Stimulated activated naive CD8-positive, alpha-beta T cell treated with anti-CD3 and anti-CD28 coated beads, Interleukin-15, Interleukin-2, amounts not matched to agents 100 ng/mL and 50 ng/mL, for 24 hours (primary cell): Measurements from ENCODE around the gene ZPBP.
A peak's percentile ranks its signal among the peaks of the same experiment; 100 is the strongest.

Experiments
- H3K27ac Mint-ChIP-seq: one replicate; pipeline ENCODE4 v1.8.0; 2021; ENCODE audit warnings: mild to moderate bottlenecking, mixed read lengths
- H3K27me3 Mint-ChIP-seq: one replicate; pipeline ENCODE4 v1.8.0; 2021; ENCODE audit warnings: mixed read lengths
- H3K36me3 Mint-ChIP-seq: one replicate; pipeline ENCODE4 v1.8.0; 2021; ENCODE audit warnings: low read depth, mixed read lengths
- H3K4me1 Mint-ChIP-seq: one replicate; pipeline ENCODE4 v1.8.0; 2021; ENCODE audit warnings: low read depth, mixed read lengths
- H3K4me3 Mint-ChIP-seq: one replicate; pipeline ENCODE4 v1.8.0; 2021; ENCODE audit warnings: mild to moderate bottlenecking, mixed read lengths
- H3K9me3 Mint-ChIP-seq: one replicate; pipeline ENCODE4 v1.8.0; 2021; ENCODE audit warnings: mixed read lengths

Gene ZPBP, protein sequence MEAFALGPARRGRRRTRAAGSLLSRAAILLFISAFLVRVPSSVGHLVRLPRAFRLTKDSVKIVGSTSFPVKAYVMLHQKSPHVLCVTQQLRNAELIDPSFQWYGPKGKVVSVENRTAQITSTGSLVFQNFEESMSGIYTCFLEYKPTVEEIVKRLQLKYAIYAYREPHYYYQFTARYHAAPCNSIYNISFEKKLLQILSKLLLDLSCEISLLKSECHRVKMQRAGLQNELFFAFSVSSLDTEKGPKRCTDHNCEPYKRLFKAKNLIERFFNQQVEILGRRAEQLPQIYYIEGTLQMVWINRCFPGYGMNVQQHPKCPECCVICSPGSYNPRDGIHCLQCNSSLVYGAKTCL

DNA sequence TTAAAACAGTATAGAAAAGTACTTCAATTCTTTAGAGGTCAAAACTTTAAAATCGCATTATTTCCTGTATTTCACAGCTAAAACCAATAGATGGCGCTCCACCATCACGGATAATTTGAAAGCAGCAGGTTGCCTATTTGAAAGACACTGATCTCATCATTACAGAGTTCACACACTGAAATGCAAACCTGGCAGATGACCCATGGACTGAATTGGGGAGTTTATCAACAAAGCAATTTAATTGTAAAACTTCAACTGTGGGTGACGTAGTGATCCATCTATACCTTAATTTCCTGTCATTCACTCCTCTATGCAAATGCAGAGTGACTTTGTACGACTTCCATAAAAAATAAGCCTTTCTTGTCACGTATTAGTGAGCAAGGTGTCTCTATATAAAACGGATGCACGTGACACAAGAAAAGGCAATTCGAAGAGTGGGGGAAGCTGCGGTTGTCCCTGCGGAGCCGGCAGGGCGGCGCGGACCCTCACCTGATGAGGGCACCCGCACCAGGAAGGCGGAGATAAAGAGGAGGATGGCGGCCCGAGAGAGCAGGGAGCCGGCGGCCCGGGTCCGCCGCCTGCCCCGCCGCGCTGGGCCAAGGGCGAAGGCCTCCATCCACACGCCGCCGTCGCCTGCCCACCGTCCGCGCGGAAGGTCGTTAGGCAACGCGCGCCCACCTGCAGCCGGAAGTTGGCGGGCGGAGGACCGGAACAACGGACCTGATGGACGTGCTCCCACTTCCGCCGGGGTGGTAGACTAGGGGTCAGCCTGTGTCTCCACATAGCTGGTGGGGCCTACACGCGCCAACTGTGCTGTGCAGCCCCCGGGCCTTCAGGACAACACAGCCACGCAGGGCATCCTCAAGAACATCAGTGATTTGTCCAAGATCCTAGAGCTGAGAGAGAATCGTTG, at the start of gene ZPBP:
Gene ZPBP, minus strand, starts transcription at position 668 of the 913 bp plus-strand sequence. Its CDS starts 52 bp downstream, at position 616.
- H3K4me1 Mint-ChIP-seq, result peaks cover 15% of the 10 kb centered on the region
- no peaks in the 10 kb centered on the region for H3K36me3 Mint-ChIP-seq
- peak within 1 kb of the TSS; percentile 89 for H3K4me3 Mint-ChIP-seq
- H3K9me3 Mint-ChIP-seq, result no peaks in the 10 kb centered on the region
- no peaks in the 10 kb centered on the region for H3K27me3 Mint-ChIP-seq
- peak within 1 kb of the TSS; percentile 90 for H3K27ac Mint-ChIP-seq

DNA sequence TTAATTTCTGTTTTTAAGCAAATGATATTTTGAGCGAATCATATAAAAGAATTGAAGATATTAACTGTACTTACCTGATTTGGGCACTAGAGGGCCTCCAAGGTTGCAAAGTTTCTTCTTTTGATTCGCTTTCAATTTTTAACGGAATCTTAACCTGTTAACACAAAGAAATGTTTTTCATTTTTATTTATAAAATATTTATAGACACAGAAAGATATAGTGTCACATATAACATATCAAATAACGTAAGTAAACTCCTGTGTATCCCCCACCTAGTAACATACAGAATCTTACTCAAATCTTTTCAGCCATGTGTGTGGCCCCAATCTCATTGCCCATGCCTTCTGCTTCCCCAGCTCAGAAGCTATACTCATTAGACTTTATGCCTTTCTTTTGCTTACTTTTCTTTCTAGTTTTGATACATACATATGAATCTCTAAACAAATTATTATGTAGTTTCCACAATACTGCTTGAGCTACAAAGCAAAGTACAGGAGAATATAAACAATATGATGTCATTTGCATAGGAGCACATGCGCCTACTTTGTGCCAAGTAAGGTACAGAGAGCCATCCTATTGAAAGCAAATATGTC, 49.5 kb upstream of the ZPBP start:
- Mint-ChIP-seq H3K4me3 (peak overlapping the region; percentile 42), H3K27ac (peak overlapping the region; percentile 89), H3K4me1 (peaks cover 60% of the 10 kb centered on the region), H3K27me3 (no peaks in the 10 kb centered on the region), H3K9me3 (no peaks in the 10 kb centered on the region), H3K36me3 (no peaks in the 10 kb centered on the region)

DNA sequence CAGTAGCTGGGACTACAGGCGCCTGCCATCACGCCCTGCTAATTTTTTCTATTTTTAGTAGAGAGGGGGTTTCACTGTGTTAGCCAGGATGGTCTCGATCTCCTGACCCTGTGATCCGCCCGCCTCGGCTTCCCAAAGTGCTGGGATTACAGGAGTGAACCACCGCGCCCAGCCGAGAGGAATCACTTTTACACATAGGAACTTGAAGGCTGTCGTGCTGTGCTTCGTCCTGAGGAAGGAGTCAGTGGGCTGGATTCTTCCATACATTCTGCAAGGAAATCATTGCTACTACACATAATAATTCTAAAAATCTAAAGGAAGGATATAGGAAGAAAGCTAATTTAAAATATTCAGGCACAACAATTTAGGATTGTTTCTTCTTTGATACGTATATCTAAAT, 48.8 kb upstream of the ZPBP start:
- Mint-ChIP-seq H3K36me3 (no peaks in the 10 kb centered on the region), H3K9me3 (no peaks in the 10 kb centered on the region), H3K4me1 (peaks cover 53% of the 10 kb centered on the region), H3K27me3 (no peaks in the 10 kb centered on the region), H3K27ac (no peak overlapping the region), H3K4me3 (no peak overlapping the region)

DNA sequence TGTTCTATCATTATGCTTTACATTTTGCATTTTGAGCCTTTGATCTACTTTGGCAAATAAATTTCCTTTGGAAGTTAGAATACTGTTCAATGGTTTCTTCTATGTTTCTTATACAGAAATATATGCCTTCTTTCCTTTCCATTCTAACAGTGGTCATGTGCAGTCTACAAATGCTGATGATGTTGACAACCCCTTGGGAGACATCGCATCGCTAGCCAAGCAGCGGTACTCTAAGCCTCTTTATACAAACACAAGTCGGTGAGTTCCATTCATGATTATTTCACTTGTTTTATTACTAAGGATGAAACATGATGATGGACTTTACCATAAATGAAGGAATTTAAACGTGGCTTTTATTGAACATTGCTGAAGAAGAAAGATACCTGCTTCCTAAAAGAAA, 48.1 kb upstream of the ZPBP start:
- Mint-ChIP-seq H3K36me3 (no peaks in the 10 kb centered on the region), H3K4me3 (no peak overlapping the region), H3K9me3 (no peaks in the 10 kb centered on the region), H3K27ac (peak overlapping the region; percentile 51), H3K4me1 (peaks cover 46% of the 10 kb centered on the region), H3K27me3 (no peaks in the 10 kb centered on the region)

DNA sequence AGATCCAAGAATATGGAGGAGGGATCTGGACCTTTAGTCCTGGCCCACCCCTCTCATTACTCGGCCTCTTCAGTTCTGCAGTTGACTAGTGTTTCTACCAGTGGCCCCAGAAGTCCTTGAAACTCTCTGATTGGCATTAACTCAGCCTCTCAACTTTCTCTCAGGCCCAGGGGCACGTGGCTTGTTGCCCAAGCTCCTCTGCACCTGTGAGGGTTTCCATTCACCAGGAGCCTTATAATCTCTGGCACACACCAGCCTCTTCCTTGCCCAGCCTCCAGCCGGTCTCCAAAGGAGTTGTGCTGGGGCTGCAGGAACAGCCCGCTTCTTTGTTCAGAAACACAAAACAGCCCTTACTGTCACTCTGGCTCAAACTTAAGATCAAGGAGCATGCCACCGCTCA, 47.6 kb upstream of the ZPBP start:
- Mint-ChIP-seq H3K27me3 (no peaks in the 10 kb centered on the region), H3K4me3 (no peak overlapping the region), H3K9me3 (no peaks in the 10 kb centered on the region), H3K4me1 (peaks cover 42% of the 10 kb centered on the region), H3K36me3 (no peaks in the 10 kb centered on the region), H3K27ac (no peak overlapping the region)

DNA sequence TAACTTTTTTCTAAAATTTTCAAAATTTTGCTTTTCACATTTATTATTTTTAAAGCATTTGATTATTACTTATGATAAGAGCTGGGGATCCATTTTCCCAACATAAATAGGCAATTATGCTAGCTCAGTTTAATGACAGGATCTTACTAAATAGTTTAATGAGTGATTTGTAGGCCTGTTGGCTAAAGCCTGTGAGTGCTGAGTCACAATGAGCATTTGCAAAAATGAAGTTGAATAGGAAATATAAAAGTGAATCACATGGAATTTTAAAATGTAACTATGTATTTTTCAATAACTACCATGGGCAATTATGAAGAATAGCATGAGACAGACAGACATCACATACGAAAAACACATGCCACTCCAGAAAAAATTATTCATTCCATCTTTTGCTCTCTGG, 45.1 kb upstream of the ZPBP start:
- no peak overlapping the region for H3K4me3 Mint-ChIP-seq
- no peak overlapping the region for H3K27ac Mint-ChIP-seq
- H3K27me3 Mint-ChIP-seq, result no peaks in the 10 kb centered on the region
- no peaks in the 10 kb centered on the region for H3K9me3 Mint-ChIP-seq
- peaks cover 16% of the 10 kb centered on the region for H3K4me1 Mint-ChIP-seq
- H3K36me3 Mint-ChIP-seq, result no peaks in the 10 kb centered on the region

DNA sequence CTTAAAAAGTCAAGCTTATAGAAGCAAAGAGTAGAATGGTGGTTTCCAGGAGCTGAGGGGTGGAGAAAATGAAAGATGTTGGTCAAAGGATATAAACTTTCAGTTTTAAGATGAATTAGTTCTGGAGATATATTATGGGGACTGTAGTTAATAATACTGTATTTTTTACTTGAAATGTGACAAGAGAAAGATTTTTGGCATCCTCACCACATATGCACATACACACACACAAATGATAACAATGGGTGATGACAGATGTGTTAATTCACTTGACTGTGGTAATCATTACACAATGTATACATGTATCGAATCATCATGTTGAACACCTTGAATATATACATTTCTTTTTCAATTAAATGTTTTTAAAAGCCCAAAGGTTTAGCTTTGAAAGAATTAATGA, 32.7 kb upstream of the ZPBP start:
- Mint-ChIP-seq H3K9me3 (no peaks in the 10 kb centered on the region), H3K36me3 (no peaks in the 10 kb centered on the region)

DNA sequence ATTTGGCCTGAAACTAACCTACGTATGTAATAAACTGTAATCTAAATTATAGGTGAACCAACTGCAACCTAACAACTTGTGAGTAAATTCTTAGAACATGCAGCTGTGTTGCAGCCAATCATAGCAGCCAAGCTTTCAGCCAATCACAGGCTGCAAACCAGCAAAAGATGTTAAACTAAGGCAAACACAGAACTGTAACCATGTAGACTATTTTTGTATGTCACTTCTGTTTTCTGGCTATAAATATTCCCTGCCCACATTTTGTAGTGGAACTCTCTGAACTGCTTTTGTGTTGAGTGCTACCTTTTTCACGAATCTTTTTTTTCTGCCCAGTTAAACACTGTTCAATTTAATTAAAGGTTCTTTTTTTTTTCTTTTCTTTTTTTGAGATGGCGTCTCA, 28.2 kb upstream of the ZPBP start:
- Mint-ChIP-seq H3K36me3 (no peaks in the 10 kb centered on the region), H3K27ac (no peak overlapping the region), H3K27me3 (no peaks in the 10 kb centered on the region), H3K4me3 (no peak overlapping the region), H3K4me1 (peaks cover 6% of the 10 kb centered on the region), H3K9me3 (no peaks in the 10 kb centered on the region)

More for the DNA sequence above, 32.7 kb upstream of the ZPBP start:
- H3K27me3 Mint-ChIP-seq, result no peaks in the 10 kb centered on the region
- H3K4me3 Mint-ChIP-seq, result no peak overlapping the region
- no peak overlapping the region for H3K27ac Mint-ChIP-seq
- peaks cover 6% of the 10 kb centered on the region for H3K4me1 Mint-ChIP-seq

DNA sequence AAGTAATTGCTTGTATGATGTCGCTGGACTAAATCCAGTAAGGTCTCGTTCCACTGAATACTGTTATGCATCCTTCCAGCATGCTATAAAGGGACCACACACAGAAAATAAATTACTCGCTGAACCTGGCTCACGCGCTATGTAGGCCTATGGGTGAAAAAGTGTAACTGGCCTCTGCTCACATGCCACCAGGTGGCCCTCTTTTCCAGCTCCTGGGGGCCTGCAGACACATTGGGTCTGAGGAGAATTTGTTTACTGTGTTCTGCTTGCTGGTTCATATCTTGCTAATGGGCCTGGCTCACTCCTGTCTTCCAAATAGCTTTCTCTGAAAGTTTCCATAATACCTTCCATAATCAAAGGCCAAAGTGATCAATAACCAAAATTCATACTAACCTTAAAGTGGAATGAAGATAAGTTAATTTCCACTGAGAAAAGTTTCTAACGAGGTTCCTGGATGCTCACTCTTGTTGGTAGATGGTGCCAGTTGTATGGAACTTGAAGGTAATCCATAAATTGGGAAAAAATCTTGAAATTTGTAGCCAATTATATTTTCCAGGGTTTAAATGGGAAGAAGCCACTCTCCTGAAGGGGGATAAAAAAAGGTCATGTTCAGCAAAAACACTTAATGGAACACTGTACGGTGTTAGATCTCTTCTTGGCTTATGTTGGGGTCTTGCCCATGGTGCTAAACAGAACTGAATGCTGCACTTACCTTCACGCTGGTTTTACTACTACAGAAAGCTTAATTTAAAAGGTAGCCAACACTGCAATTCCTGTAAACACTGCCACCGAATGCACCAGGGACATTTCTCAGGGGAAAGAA, 27.0 kb upstream of the ZPBP start:
- Mint-ChIP-seq H3K9me3 (no peaks in the 10 kb centered on the region), H3K27ac (no peak overlapping the region), H3K4me1 (no peaks in the 10 kb centered on the region), H3K4me3 (no peak overlapping the region), H3K36me3 (no peaks in the 10 kb centered on the region), H3K27me3 (peaks cover 3% of the 10 kb centered on the region)

DNA sequence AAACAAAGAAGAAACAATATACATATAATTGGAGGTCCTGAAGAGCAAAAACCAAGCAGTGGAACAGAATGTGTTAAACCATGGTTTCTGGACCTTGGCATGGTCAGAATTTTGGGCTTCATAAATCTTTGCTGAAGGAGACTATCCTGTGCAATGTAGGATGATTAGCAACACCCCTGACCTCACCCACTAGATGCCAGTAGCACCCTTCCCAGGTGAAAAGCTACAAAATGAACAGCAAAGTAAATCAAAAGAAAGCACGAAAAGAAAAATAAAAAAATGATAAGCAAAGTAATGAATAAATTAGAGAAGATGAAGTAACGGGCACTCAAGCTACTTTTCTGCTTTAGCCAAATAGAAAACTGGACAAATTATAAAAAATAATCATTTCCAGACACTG, 19.2 kb upstream of the ZPBP start:
- no peaks in the 10 kb centered on the region for H3K36me3 Mint-ChIP-seq
- H3K27ac Mint-ChIP-seq, result no peak overlapping the region
- H3K4me1 Mint-ChIP-seq, result no peaks in the 10 kb centered on the region
- peaks cover 10% of the 10 kb centered on the region for H3K9me3 Mint-ChIP-seq
- no peak overlapping the region for H3K4me3 Mint-ChIP-seq
- peaks cover 28% of the 10 kb centered on the region for H3K27me3 Mint-ChIP-seq

DNA sequence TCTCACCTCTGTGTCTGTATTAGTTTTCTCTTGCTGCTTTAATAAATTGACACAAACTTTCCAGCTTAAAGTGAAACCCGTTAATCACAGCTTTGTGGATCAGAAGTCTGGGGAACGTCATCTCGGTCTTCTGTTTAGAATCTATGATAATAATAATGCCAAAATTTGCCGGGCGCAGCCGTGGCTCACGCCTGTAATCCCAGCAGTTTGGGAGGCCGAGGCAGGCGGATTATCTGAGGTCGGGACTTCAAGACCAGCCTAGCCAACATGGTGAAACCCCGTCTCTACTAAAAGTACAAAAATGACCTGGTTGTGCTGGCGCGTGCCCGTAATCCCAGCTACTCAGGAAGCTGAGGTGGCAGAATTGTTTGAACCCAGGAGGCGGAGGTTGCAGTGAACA, 8.8 kb upstream of the ZPBP start:
- H3K27me3 Mint-ChIP-seq, result peaks cover 10% of the 10 kb centered on the region
- no peak overlapping the region for H3K4me3 Mint-ChIP-seq
- no peaks in the 10 kb centered on the region for H3K36me3 Mint-ChIP-seq
- no peak overlapping the region for H3K27ac Mint-ChIP-seq
- H3K4me1 Mint-ChIP-seq, result no peaks in the 10 kb centered on the region
- H3K9me3 Mint-ChIP-seq, result no peaks in the 10 kb centered on the region

DNA sequence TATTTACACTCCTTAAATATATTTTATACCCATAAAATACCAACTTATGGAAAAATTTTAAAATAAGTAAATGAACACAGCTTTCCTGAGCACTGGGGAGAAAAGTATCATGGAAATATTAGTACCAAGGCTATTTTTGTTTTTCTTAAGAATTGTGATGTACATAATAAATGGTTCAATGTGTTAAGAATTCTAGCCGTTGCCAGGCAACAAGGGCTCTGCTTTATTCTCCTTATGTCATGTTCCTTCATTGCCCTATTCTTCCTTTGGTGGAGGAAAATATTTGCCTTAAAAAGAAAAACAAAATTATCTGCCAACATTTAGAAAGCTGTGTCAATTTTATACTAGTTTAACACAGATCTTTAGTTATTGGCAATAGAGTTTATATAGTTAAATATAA, 2.6 kb upstream of the ZPBP start:
- peaks cover 15% of the 10 kb centered on the region for H3K4me1 Mint-ChIP-seq
- H3K27me3 Mint-ChIP-seq, result no peaks in the 10 kb centered on the region
- no peaks in the 10 kb centered on the region for H3K36me3 Mint-ChIP-seq
- H3K27ac Mint-ChIP-seq, result no peak overlapping the region
- H3K9me3 Mint-ChIP-seq, result no peaks in the 10 kb centered on the region
- no peak overlapping the region for H3K4me3 Mint-ChIP-seq

DNA sequence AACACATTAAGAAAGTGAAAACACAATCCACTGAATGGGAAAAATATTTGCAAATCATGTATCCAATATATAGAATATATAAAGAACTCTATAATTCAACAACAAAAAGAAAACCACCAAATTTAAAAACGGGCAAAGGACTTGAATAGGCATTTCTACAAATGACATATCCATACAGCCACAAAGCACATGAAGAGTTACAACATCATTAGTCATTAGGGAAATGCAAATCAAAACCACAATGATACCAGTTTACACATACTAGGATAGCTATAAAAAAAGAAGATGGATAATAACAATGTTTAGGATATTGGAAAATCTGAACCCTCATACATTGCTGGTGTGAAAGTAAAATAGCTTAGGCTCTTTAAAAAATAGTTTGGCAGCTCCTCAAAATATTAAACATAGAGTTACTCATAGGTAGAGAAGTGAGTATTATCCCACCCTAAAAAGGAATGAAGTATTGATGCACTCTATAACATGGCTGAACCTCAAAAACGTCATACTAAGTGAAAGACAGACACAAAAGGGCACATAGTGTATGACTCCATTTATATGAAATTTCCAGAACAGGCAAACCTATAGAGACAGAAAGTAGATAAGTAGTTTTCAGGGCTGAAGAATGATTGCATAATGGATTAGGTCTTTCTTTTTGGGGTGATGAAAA, 4.5 kb downstream of the ZPBP start:
- Mint-ChIP-seq H3K27me3 (no peaks in the 10 kb centered on the region), H3K4me1 (peaks cover 13% of the 10 kb centered on the region), H3K4me3 (no peak overlapping the region), H3K27ac (no peak overlapping the region), H3K9me3 (no peaks in the 10 kb centered on the region), H3K36me3 (no peaks in the 10 kb centered on the region)

DNA sequence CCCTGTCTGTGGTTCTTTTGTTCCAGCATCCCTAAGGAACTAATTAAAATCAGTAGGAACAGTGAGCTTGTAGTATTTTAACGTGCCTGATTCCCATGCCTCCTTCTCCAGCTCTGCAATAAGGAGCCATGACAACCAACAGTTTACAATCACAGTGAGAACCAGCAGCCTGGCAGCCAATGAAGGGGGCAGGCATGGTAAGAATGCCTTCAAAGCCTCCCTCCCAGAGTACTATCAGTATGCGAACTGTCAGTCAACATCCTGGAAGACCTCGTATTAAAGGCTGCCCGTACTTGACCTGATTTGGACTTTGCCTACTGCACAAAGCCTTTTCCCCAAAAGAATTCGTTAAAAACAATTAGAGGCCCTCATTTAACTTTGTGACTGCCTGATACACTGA, 7.7 kb downstream of the ZPBP start:
- Mint-ChIP-seq H3K4me1 (no peaks in the 10 kb centered on the region), H3K27me3 (peaks cover 4% of the 10 kb centered on the region)

More for the DNA sequence above, 7.7 kb downstream of the ZPBP start:
- Mint-ChIP-seq H3K36me3 (no peaks in the 10 kb centered on the region), H3K4me3 (no peak overlapping the region), H3K9me3 (no peaks in the 10 kb centered on the region), H3K27ac (no peak overlapping the region)
